Left kidney (tissue), 2 donors: ENCODE measurements around the gene ASCL2. TPM values are rescaled to one million over a fixed set of nuclear protein-coding genes. Genes with fewer than 3 reads are reported as not detected.
A peak's percentile ranks its signal among the peaks of the same experiment; 100 is the strongest.

Source experiments
- DNase-seq: peaks from one replicate; pipeline ENCODE4 v3.0.0-alpha.2; 2013
- polyA plus RNA-seq: library from polyadenylated mRNA; unstranded; fragments of 120-200 nt; gene quantifications from one replicate; pipeline ENCODE4 v1.2.1, GENCODE V29; 2013; ENCODE audit not compliant: insufficient read length

ASCL2 gene
- polyA plus RNA-seq, 1 donor = 1.7 TPM

GRCh38 chr11:2309251-2310072, 39.1 kb upstream of the ASCL2 start:
- DNase-seq = no peak

- DNase-seq = no peak
Measured at GRCh38 chr11:2308713-2309112, 38.3 kb upstream of the ASCL2 start.

GRCh38 chr11:2307501-2308331, 37.3 kb upstream of the ASCL2 start:
- no peak for DNase-seq

GRCh38 chr11:2306877-2307500, 36.6 kb upstream of the ASCL2 start:
- peak; percentile 54 for DNase-seq

- peak; percentile 81 for DNase-seq
Measured at GRCh38 chr11:2306452-2306823, 36.0 kb upstream of the ASCL2 start.

- peak; percentile 54 for DNase-seq
Measured at GRCh38 chr11:2305788-2306451, 35.5 kb upstream of the ASCL2 start.

GRCh38 chr11:2305140-2305778, 34.9 kb upstream of the ASCL2 start:
- peak; percentile 50 for DNase-seq

GRCh38 chr11:2304506-2305139, 34.2 kb upstream of the ASCL2 start:
- no peak for DNase-seq

- no peak for DNase-seq
Measured at GRCh38 chr11:2303627-2304505, 33.5 kb upstream of the ASCL2 start.

- DNase-seq = no peak
Measured at GRCh38 chr11:2302896-2303626, 32.7 kb upstream of the ASCL2 start.

GRCh38 chr11:2302306-2302895, 32.0 kb upstream of the ASCL2 start:
- DNase-seq = no peak

GRCh38 chr11:2301631-2302305, 31.4 kb upstream of the ASCL2 start, which contains the start of the genes C11orf21 and TSPAN32:
TSS of gene C11orf21 (minus strand) at chr11:2301918. CDS start at chr11:2301808, 110 bp downstream.
TSS of gene TSPAN32 (plus strand) at chr11:2302013. CDS start at chr11:2302150, 137 bp downstream.
- no peak for DNase-seq

- no peak for DNase-seq
Measured at GRCh38 chr11:2300936-2301630, 30.7 kb upstream of the ASCL2 start.

GRCh38 chr11:2300290-2300935, 30.0 kb upstream of the ASCL2 start:
- DNase-seq = no peak

- no peak for DNase-seq
Measured at GRCh38 chr11:2299773-2300172, 29.4 kb upstream of the ASCL2 start.

GRCh38 chr11:2298795-2299761, 28.7 kb upstream of the ASCL2 start:
- DNase-seq = no peak
